NCI-H2196 treated with DMSO at 0.1 percent for 48 hours (cell line): ENCODE data around the gene LPCAT3.
"Not testable (repeated sequence)": the region's sequence is repeated elsewhere in the genome, so short reads cannot be mapped to it uniquely, and the experiment has no call there.

Source experiments
- DNase-seq: peaks from one replicate; lab custom pipeline; 2025; ENCODE audit not compliant: unreplicated experiment; lab: John Stamatoyannopoulos, UW

LPCAT3 gene, protein sequence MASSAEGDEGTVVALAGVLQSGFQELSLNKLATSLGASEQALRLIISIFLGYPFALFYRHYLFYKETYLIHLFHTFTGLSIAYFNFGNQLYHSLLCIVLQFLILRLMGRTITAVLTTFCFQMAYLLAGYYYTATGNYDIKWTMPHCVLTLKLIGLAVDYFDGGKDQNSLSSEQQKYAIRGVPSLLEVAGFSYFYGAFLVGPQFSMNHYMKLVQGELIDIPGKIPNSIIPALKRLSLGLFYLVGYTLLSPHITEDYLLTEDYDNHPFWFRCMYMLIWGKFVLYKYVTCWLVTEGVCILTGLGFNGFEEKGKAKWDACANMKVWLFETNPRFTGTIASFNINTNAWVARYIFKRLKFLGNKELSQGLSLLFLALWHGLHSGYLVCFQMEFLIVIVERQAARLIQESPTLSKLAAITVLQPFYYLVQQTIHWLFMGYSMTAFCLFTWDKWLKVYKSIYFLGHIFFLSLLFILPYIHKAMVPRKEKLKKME

DNA sequence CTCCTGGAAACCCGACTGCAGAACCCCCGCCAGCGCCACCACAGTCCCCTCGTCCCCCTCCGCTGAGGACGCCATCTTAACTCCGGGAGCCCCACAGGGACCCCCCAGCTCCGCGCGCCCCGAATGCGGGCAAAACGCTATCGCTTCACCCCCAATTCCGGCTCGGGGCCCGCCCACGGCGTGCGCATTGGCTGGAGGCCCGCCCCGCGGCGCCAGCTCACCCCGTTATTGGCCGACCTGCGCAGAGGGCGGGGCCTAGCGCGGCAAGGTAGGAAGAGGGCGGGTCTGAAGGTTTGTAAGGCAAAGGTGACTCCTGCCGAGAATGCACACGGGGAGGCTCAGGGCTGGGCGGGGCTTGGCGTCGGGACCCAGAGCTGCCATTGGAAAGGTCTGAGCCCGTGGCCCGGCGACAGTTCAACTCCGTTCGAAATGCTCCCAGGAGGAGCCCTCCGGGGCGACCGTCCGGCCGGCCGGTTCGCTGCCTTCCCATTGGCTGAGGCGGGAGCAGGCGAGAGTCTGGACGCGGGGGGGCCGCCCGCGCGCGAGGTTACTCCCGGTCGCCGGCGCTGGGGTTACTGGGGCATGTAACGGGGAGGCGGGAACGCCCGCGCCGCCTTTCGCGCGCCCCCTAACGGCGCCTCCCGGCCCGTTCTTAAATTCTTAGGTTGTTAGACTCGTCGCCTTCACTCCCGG, at the start of gene LPCAT3:
LPCAT3 (minus strand) TSS at position 127 of the 693 bp plus-strand sequence; CDS start at position 75, 52 bp downstream.
- peak; percentile 81 for DNase-seq

DNA sequence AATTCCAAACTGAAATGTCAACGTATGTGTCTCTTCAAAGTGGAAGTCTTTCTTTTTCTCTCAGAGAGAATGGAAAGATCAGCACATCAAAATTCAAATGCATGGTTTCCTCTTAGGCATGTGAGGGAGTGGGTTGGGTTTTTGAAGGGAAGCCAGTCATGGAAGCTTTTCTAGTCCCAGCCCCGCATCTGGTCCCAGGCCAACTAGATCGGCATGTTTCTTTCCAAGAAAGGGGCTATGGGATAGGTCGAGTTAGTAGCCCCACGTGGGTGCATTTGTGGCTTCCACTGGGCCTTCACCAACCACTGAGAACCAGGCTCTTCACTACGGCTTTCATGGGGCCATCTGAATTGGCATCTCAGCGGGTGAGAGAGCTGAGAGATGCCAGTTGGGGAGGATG, 48.8 kb upstream of the LPCAT3 start:
- DNase-seq = no peak

DNA sequence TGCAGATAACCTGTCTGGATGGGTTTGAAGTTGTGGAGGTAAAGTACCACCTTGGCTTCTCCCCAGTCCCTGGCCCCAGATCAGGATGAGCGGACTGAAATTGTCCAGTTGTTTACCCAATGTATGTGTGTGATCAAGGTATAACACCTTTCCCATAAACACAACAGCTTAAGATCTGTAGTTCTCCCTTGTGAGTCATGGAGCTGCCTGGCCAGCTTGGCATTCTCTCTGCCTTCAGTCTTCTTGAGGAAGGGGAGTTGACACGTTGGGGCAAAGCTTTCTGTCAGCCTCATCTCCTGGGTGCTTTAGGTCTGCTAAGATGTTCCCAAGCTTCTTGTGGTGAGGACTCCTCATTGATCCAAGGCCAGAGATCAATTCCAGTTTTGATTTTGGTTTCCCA, 48.3 kb upstream of the LPCAT3 start:
- no peak for DNase-seq

DNA sequence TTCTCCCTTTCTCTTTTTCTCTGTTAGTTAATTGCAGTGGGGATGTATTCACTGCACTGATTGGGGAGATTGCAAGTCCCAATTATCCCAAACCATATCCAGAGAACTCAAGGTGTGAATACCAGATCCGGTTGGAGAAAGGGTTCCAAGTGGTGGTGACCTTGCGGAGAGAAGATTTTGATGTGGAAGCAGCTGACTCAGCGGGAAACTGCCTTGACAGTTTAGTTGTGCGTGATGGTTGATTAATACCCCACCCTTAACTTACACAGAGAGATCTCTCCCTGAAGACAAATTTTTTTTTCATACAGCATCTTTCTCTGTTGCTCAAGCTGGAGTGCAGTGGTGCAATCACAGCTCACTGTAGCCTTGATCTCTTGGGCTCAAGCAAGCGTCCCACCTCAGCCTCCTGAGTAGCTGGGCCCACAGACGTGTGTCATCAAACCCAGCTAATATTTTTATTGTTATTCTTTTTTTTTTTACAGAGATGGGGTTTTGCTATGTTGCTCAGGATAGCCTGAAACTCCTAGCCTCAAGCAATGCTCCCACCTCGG, 46.9 kb upstream of the LPCAT3 start:
- no peak for DNase-seq

DNA sequence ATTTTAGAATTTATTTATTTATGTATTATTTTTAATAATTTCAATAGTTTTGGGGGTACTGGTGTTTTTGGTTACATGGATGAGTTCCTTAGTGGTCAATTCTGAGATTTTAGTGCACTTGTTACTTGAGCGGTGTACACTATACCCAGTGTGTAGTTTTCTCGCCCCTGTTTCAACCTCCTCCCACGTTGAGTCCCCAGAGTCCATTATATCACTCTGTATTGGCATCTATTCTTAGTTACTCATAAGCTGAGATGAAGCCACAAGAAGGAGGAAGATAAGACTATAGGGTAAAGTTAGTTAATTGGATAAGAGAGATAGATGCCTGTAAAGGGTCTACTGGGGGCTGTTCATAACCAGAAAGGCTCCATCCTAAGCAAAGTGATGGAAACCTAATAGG, 46.2 kb upstream of the LPCAT3 start:
- no peak for DNase-seq

DNA sequence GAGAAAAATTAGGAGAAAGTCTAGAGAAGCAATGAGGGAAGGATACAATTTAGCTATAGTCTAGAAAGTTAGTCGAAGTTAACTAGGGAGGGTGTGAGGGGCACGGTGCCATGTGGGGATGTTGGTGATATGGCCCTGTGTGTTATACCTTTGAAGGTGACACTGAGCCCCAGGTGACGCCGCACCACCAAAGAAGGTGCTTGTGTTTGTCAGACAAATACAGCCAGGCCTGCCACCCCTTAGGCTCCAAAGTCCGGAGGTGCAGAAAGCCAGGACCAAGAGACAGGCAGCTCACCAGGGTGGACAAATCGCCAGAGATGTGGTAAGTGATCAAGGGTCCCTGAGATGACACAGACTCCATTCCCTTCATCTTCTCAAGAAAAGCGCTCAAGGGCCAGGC, 43.3 kb upstream of the LPCAT3 start:
- no peak for DNase-seq

DNA sequence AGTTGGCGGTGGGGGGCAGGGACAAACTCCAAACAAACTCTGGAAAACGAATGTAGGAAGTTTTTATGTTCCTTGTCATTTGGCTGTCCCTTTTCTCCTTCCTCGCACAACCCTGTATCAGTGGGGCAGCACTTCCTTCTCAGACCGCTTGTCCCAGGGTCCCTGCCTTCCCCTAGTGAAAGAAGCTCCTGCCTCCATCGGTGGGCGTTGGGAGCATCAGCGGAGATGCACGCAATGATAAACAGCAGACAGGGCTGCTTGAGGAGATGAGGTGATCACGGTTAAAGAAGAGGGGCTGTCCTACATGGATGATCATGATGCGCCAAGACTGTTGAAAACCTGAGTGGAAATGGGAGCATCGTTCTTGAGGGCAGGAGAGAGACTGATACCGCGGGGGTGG, 42.9 kb upstream of the LPCAT3 start:
- no peak for DNase-seq

DNA sequence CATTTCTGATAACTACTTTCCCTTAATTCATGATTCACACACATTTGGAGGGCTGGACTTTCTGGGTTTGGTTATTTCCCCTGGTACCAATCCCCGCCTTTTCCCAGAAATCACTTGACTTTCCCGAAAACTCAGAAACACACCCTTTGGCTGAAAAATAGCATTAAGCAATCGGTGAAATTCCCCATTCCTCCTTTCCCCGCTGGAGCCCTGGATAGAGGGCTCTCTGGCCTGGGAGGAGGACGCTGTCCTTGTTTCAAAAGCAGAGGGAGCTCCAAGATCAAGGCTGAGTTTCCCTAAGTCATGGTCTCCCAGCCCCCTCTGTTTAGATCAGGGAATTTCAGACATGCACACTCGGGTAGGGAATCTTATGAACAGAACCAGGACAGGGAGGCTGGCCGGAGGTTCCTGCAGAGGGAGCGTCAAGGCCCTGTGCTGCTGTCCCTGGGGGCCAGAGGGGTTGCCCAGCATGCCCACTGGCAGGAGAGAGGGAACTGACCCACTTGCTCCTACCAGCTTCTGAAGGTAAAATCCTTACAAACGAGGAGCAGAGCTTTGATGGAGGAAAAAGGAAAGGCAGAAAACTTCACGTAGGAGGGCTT, 42.2 kb upstream of the LPCAT3 start, which contains the start of gene C1S:
C1S (plus strand) TSS at position 366 of the 602 bp plus-strand sequence. CDS start 1,195 bp downstream, outside the sequence.
- DNase-seq = no peak

DNA sequence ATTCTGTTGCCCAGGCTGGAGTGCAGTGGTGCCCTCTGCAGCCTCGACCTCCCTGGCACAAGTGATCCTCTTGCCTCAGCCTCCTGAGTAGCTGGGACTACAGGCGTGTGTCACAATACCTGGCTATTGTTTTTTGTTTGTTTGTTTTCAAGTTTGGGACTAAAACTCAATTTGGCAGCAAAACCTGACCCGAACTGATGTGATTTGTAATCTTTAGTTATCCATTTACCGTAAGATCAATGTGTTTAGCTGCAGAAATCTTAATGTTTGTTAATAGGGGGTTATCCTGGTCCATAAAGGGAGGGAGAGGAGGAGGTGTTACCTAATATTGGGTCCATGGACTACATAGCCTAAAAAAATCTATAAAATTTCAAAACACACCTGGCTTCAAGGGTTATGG, 41.5 kb upstream of the LPCAT3 start:
- DNase-seq = no peak

DNA sequence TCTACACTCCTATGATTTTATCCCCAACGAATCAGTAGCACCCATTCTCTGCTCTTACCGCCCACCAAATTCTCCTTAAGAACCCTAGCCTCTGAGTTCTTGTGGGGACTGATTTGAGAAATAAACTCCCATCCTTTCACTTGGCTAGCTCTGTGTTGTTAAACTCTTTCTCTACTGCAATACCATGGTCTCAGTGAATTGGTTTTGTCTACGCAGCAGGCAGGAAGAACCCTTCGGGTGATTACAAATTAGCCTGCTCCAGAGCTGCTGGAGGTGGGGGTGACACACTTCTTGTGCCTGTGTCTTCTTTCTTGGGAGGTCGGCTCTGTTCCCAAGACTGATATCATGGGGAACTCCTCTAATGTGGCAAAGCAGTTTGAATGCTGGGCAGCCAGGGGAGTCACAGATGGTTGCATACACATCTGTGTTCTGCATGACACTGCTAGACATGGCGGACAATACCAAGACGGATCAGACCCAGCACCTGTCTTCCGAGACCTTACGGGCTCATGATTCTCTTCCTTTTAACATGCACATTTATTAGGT, 40.6 kb upstream of the LPCAT3 start:
- no peak for DNase-seq

DNA sequence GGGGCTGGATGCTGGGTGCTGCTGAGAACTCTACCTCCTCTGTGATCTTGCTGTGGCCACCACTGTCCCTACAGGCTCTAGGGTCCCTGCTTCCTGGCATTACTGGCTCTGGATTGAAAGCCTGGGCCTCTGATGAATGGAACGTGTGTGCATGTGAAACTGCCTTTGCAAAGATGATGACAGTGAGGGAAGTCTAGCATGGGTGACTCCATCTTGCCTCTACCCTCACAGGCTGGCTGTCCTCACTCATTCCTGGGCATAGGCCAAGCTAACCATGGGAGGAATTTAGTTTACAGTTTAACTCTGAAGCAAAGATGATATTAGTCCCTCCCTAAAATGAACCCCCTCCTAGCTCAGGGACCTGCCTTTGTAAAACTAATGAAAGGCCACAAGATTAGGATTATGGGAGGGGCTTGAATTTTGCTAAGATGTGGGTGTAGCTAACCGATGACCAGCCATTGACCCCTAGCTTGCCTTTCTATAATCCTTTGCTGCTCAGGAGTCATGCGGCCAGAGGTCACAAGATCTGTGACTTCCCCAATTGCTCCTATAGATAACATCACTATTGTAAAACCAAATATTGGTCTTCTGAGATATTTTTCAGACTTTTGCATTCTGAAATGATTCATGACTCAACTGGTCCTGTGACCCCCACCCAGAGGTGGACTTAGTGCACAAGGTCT, 40.0 kb upstream of the LPCAT3 start:
- DNase-seq = no peak

DNA sequence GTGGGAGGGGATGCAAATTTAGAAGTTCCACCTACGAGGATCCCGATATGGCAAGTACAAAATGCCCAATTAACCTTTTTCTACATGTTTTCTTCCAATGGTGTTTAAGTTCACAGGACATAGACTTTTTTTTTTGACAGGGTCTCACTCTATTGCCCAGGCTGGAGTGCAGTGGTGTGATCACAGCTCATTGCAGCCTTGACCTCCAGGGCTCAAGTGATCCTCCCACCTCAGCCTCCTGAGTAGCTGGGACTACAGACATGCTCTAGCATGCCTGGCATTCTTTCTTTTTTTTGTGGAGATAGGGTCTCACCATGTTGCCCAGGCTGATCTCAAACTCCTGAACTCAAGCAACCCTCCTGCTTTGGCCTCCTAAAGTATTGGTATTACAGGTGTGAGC, 37.5 kb upstream of the LPCAT3 start:
- not testable (repeated sequence) for DNase-seq

DNA sequence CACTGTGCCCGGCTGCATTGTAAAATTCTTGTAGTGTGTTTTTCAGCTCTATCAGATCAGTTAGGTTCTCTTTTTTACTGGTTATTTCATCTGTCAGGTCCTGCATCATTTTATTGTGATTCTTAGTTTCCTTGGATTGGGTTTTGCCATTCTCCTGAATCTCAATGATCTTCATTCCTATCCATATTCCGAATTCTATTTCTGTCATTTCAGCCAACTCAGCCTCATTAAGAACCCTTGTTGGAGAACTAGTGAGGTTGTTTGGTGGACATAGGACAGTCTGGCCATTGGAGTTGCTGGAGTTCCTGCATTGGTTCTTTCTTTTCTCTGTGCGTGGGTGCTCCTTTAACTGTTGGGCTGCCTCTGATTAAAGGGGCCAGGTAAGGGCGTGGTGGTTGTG, 36.6 kb upstream of the LPCAT3 start:
- DNase-seq = no peak

DNA sequence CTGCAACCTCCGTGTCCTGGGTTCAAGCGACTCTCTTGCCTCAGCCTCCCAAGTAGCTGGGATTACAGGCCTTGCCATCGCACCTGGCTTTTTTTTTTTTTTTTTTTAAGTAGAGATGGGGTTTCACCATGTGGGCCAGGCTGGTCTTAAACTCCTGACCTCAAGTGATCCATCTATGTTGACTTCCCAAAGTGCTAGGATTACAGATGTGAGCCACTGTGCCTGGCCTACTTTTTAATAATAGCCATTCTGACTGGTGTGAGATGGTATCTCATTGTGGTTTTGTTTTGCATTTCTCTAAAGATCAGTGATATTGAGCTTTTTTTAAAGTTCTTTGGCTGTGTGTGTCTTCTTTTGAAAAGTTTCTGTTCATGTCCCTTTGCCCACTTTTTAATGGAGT, 31.7 kb upstream of the LPCAT3 start:
- DNase-seq = not testable (repeated sequence)

DNA sequence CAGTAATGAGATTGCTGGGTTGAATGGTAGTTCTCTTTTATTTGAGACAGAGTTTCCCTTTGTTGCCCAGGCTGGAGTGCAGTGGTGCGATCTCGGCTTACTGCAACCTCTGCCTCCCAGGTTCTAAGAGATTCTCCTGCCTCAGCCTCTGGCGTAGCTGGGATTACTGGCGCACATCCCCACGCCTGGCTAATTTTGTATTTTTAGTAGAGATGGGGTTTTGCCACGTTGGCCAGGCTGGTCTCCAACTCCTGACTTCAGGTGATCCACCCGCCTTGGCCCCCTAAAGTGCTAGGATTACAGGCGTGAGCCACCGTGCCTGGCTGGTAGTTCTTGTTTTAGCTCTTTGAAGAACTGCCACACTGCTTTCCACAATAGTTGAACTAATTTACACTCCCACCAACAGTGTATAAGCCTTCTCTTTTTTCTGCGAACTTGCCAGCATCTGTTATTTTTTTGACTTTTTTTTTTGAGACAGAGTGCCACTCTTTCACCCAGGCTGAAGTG, 31.2 kb upstream of the LPCAT3 start:
- not testable (repeated sequence) for DNase-seq

DNA sequence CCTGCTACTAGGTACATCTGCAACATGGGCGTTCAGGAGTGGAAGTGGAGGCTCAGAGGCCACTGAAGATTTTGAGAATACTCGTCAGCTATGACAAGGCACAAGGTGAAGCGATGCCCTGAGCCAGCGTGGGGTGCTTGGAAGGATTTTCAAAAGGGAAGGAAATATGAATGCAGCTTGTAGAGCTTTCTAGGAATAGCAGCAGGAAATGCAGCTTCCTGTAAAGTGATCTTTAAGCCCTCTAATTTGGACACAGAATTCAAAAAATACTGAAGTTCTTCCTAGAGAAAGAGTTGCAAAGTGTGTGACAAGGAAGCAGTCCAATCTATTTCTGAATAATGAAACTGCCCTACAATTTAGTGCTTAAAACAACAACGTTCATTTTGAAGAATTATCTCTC, 29.0 kb upstream of the LPCAT3 start:
- no peak for DNase-seq

DNA sequence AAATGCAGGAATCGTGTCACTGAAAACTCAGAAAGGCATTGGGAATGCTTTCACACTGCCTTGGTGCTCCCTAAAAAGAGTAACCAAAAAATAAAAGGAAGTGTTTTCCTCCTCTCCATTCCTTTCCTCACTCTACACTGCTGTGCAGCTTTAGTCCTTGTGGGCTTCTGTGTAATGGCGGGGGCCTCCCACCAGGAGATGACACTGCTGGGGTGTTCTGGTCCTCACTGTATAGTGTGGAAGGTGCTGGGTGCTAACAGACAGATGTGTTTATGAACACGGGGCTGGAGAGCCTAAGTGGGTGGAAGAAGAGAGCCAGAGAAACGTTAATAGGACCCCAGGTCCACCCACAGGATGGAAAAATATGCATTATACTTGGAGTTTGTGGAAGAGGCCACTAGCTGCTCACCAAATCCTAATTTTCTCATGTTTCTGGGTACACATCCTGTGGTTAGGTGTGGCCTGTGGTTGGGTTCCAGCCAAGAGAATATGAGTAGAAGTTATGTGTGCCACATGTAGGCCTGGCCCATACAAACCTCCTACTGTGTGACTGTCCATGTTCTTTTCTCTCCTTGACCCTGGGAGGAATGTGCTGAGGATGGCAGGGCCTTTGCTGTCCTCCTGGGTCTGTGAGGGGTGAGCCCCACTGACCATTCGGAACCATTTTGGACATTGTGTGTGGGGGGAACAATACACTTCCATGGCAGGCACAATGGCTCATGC, 28.3 kb upstream of the LPCAT3 start:
- DNase-seq = no peak

DNA sequence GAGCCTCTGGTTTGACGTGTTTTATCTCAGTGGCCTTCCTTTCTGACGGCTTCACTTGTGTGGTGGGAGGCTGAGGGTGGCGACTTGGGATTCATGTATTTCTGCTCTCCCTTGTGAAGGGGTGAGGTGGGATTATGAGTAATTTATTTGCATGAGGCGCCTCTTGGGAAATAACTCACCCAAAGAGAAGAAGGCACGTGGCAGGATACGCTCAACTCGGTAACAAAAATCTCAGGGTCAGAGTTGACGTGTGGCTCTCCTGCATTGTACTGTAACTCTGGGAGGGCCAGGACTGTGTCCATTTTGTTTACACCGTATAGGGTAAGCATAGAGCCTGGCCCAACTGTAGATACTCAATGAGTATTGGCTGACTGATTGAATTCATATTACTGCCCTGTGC, 27.6 kb upstream of the LPCAT3 start:
- no peak for DNase-seq

DNA sequence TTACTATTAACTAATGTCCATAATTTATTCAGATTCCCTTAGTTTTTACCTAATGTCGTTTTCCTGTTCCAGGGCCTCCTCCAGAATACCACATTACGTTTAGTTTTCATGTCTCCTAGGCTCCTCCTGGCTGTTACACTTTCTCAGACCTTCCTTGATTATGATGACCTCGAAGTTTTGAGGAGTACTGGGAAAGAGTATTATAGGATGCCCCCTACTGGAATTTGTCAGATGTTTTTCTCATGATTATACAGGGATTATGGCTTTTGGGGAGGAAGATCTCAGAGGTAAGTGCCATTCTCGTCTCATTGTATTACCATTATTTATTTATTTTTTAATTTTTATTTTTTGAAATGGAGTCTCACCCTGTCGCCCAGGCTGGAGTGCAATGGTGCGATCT, 24.6 kb upstream of the LPCAT3 start:
- DNase-seq = no peak

DNA sequence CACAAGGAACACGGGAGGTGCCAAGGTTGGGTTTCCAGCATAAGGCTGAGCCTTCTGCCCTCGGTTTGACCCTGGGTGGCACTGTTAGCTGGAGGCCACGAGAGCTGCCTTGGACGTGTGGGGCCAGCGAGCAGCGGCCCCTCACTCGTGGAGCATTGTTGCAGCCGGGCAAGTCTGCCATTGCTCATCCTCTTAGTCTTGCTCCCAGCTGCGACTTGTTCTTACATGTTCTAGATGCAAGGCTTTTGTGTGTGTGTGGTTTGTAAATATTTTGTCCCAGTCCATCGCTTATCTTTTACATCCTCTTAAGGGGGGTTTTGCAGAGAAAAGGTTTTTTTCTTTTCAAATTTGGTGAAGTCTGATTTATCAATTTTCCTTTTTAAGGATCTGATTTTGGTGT, 21.1 kb upstream of the LPCAT3 start:
- DNase-seq = no peak
